MM.1S (cell line): ENCODE data around the gene IKBKE.

Source experiments
- DNase-seq: peaks from one replicate; pipeline ENCODE4 v3.0.0-alpha.2; 2015
- H2AFZ ChIP-seq: fragments of 300-600 bp; sonication (generic); 2 replicates; pipeline ENCODE4 v1.6.0; 2016; ENCODE audit warnings: antibody characterized with exemption, low read length
- H3F3A ChIP-seq: fragments of 300-600 bp; sonication (generic); 2 replicates; pipeline ENCODE4 v1.6.1; 2016; ENCODE audit warnings: mild to moderate bottlenecking, antibody characterized with exemption, low read length, moderate library complexity, mixed read lengths; ENCODE audit not compliant: insufficient read depth
- H3K27ac ChIP-seq: fragments of 300-600 bp; sonication (generic); 2 replicates; pipeline ENCODE4 v1.5.1; 2016; ENCODE audit warnings: mild to moderate bottlenecking, low read length
- H3K27me3 ChIP-seq: fragments of 300-600 bp; sonication (generic); replicated peaks from 2 replicates; pipeline ENCODE4 v1.6.0; 2016; ENCODE audit warnings: low read length; ENCODE audit not compliant: insufficient read depth
- H3K36me3 ChIP-seq: fragments of 300-600 bp; sonication (generic); replicated peaks from 2 replicates; pipeline ENCODE4 v1.6.1; 2016; ENCODE audit warnings: mild to moderate bottlenecking, low read length, mixed read lengths; ENCODE audit not compliant: insufficient read depth
- H3K4me1 ChIP-seq: fragments of 300-600 bp; sonication (generic); 2 replicates; pipeline ENCODE4 v1.6.1; 2016; ENCODE audit warnings: low read length, mixed read lengths
- H3K4me2 ChIP-seq: fragments of 300-600 bp; sonication (generic); 2 replicates; pipeline ENCODE4 v1.6.0; 2016; ENCODE audit warnings: low read depth, low read length
- H3K4me3 ChIP-seq: fragments of 300-600 bp; sonication (generic); 2 replicates; pipeline ENCODE4 v1.5.1; 2016; ENCODE audit warnings: low read length, mixed read lengths
- H3K79me2 ChIP-seq: fragments of 300-600 bp; sonication (generic); 2 replicates; pipeline ENCODE4 v1.6.1; 2016; ENCODE audit warnings: mixed run types, low read length, mixed read lengths
- H3K9ac ChIP-seq: fragments of 300-600 bp; sonication (generic); 2 replicates; pipeline ENCODE4 v1.6.1; 2016; ENCODE audit warnings: low read length, mixed read lengths
- H3K9me2 ChIP-seq: fragments of 300-600 bp; sonication (generic); replicated peaks from 2 replicates; pipeline ENCODE4 v1.6.1; 2016; ENCODE audit warnings: mild to moderate bottlenecking, low read length, mixed read lengths; ENCODE audit not compliant: insufficient read depth
- H3K9me3 ChIP-seq: fragments of 300-600 bp; sonication (generic); replicated peaks from 2 replicates; pipeline ENCODE4 v1.6.1; 2016; ENCODE audit warnings: mild to moderate bottlenecking, low read length, mixed read lengths; ENCODE audit not compliant: insufficient read depth
- H4K20me1 ChIP-seq: fragments of 300-600 bp; sonication (generic); 2 replicates; pipeline ENCODE4 v1.6.1; 2016; ENCODE audit warnings: mild to moderate bottlenecking, low read length, moderate library complexity, mixed read lengths; ENCODE audit not compliant: insufficient read depth
- EZH2 ChIP-seq: fragments of 300-600 bp; sonication (generic); optimal IDR thresholded peaks from 2 replicates; pipeline ENCODE3; 2017; ENCODE audit warnings: low read depth, mild to moderate bottlenecking, antibody characterized with exemption, low read length, mixed read lengths
- EZH2phosphoT487 ChIP-seq: fragments of 300-600 bp; sonication (generic); IDR thresholded peaks from 2 replicates; pipeline ENCODE4 v1.6.1; 2018; ENCODE audit warnings: antibody characterized with exemption, low read length
- TF ChIP-seq, protein P1 (sequence below): fragments of 300-600 bp; sonication (generic); IDR thresholded peaks from 2 replicates; pipeline ENCODE4 v1.5.1; 2016; ENCODE audit warnings: antibody characterized with exemption, low read length, mixed read lengths

The IKBKE gene

DNA sequence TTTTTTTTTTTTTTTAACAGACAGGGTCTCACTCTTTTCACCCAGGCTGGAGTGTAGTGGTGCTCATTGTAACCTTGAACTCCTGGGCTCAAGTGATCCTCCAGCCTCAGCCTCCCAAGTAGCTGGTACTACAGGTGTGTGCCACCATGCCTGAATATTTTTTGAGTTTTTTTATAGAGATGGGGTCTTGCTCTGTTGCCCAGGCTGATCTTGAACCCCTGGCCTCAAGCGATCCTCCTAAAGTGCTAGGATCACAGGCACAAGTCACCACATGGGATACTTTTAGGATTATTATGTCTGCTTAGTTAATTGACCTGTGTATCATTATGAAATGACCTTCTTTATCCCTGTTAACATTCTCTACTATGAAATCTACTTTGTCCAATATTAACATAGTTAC, 75.1 kb downstream of the IKBKE start:
- no peak for DNase-seq
- TF ChIP-seq, protein P1, sequence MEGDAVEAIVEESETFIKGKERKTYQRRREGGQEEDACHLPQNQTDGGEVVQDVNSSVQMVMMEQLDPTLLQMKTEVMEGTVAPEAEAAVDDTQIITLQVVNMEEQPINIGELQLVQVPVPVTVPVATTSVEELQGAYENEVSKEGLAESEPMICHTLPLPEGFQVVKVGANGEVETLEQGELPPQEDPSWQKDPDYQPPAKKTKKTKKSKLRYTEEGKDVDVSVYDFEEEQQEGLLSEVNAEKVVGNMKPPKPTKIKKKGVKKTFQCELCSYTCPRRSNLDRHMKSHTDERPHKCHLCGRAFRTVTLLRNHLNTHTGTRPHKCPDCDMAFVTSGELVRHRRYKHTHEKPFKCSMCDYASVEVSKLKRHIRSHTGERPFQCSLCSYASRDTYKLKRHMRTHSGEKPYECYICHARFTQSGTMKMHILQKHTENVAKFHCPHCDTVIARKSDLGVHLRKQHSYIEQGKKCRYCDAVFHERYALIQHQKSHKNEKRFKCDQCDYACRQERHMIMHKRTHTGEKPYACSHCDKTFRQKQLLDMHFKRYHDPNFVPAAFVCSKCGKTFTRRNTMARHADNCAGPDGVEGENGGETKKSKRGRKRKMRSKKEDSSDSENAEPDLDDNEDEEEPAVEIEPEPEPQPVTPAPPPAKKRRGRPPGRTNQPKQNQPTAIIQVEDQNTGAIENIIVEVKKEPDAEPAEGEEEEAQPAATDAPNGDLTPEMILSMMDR: no peak
- TF ChIP-seq EZH2phosphoT487: no peak
- no peak for TF ChIP-seq EZH2
- 0 out of 2 replicates have a peak, but pooled peaks cover 3% of the 10 kb centered on the region for H3K4me1 ChIP-seq

More for the DNA sequence above, 75.1 kb downstream of the IKBKE start:
- Histone ChIP-seq H3K27me3 (no peaks in the 10 kb centered on the region), H3K27ac (no peak overlapping the region), H3K36me3 (no peaks in the 10 kb centered on the region), H4K20me1 (no peaks in the 10 kb centered on the region), H3F3A (no peaks in the 10 kb centered on the region), H3K9ac (no peak overlapping the region), H3K9me3 (no peaks in the 10 kb centered on the region), H3K9me2 (no peaks in the 10 kb centered on the region), H3K4me2 (no peak overlapping the region), H3K79me2 (no peaks in the 10 kb centered on the region), H3K4me3 (no peak overlapping the region), H2AFZ (no peak overlapping the region)
